HG03460 (cell line): Measurements from ENCODE around the gene GNAI3.

Source experiments
- ATAC-seq: cut with Tn5 transposase; IDR thresholded peaks from one replicate; pipeline ENCODE4 v1.9.1; 2021; ENCODE audit not compliant: unreplicated experiment

Gene GNAI3

DNA sequence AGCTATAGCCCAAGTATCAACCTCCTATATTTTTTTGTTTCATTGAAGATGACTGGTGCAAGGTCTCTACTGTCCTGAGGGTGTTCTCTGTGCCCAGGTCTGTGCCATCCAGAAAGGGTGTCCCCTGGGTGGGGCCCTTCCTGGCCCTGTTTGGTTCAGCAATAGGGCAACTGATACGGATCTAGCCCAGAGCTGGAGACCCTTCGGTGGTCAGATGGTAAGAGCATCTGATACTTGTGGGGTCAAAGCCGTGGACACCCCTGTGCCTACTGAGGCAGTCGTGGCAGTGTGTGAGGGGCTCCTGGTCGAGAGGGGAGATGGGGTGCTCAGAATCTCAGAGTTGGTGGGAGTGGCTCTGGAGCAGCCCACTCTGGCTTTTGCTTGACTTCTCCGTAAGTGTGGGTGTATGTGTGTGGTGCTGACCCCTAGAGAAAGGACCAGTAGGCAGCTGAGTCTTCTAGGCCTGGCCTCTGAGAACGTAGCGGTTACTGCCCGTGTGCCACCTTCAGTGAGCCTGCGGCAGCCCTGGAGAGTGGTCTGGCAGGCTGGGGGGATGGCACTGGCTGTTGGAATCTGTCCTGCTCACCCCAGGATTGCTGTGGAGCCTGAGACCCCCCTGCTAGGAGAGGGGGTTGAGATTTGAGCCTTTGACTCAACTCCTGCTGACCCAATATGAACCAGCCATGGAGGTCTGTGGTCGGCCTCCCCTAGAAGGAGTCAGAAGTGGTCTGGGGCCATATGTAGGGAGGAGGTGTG, 73.9 kb downstream of the GNAI3 start:
- ATAC-seq: no peak

DNA sequence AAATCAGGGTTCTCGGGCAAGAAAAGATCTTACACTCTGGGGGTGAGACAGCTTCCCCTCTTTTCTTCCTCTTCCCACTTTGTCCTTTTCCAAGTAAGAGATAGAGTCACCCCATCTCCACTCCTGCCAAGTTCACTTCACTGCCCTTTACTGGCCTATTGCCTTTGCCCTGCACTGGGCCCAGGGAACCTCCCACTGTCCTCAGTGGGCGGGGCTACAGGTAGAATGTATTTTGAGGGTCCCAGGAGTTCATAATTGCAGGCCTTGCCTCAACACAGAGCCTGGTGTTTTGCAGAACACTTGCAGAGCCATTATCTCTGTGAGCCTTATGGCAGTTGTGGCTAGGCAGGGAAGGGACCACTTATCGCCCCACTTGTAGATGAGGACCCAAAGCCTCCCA, 74.5 kb downstream of the GNAI3 start:
- ATAC-seq: no peak

- ATAC-seq: no peak
Observed at GRCh38 chr1:109623601-109624161, 75.3 kb downstream of the GNAI3 start.

DNA sequence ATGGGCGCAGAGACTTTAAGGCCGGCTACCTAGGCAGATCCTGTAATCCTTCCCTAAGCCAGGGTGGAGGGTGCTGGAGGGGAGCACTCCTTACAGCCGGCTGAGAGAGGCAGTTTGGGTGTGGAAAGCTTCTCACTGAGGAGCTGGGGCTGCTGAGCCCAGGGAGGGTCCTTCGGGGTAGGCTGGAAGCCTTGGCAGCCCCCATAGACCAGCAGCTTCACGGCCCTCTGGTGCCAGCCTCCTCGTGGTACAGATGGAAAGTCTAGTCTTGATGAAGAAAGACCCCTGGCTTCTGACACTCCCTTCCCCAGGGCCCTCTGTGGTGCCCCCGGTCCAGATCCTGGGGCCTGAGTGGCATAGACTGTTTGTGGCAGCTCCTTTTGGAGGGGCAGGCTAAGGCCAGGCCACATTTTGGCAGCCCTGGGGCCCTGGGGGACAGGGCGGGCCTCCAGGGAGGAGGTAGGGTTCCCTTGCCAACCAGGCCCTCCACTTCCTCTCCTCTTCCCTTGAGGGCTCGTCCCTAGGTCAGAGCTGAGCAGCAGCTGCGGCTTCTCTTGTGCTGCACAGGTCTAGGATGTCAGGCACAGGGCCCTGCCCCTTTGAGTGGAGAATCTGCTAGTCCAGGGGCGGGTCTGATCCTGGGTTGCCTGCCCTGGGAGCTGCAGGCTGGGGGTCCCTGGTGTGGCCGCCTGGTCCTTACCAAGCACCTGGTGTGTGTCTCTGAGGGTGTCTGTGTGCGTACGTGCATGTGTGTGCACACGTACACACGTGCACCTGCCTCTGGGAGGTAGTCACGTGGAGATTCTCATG, 76.0 kb downstream of the GNAI3 start:
- ATAC-seq: peak; percentile 26

- no peak for ATAC-seq
Observed at GRCh38 chr1:109625176-109625575, 76.8 kb downstream of the GNAI3 start.

GRCh38 chr1:109625601-109626560, 77.5 kb downstream of the GNAI3 start:
- ATAC-seq: no peak

DNA sequence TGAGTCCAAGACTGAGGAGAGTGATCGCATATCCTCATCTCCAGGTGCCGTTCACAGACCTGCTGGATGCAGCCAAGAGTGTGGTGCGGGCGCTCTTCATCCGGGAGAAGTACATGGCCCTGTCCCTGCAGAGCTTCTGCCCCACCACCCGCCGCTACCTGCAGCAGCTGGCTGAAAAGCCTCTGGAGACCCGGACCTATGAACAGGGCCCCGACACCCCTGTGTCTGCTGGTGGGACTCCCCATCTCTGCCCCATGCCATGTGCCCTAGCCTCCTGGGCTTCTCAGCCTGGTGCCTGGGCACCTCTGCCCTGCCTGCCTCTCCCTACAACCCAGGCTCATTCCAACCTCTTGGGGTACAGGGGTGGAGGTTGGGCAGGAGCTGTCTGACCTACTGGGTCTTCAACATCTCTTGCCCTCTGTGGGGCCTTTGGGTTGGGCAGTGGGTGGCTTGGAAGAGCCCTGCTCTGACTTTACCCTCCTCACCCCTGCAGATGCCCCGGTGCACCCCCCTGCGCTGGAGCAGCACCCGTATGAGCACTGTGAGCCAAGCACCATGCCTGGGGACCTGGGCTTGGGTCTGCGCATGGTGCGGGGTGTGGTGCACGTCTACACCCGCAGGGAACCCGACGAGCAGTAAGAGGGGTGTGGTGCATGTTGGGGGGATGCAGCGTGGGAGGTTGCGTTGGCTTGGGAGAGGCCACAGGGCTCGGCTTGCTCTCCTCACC, 78.4 kb downstream of the GNAI3 start:
- no peak for ATAC-seq

GRCh38 chr1:109627692-109628399, 79.4 kb downstream of the GNAI3 start:
- ATAC-seq: no peak

DNA sequence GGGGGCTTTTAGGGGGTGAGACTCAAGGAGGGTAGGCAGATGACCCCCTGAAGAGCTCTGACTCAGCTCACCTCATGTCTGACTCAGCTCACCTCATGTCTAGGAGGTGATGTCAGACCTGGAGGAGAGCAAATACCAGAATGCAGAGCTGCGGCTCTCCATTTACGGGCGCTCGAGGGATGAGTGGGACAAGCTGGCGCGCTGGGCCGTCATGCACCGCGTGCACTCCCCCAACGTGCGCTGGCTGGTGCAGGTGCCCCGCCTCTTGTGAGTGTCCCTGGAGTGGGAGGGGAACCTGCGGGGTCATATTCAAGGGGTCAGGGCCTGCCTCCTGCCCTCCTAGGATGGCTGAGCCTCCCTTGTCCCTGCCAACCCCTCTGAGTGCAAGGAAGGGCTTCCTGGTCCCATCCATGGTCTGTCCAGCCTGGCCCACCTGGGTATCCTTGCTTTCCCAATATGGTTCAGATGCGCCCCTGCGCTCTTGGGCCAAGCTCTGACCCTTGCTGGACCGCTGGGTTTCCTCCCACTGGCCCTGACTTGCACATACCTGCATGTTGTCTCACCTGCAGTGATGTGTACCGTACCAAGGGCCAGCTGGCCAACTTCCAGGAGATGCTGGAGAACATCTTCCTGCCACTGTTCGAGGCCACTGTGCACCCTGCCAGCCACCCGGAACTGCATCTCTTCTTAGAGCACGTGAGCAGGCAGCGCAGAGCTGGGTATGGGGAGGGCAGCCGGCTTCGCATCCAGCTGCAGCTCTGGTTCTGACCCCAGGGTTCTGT, 80.3 kb downstream of the GNAI3 start:
- ATAC-seq: no peak

GRCh38 chr1:109629372-109630030, 81.1 kb downstream of the GNAI3 start:
- no peak for ATAC-seq

GRCh38 chr1:109630081-109630897, 81.9 kb downstream of the GNAI3 start:
- no peak for ATAC-seq

DNA sequence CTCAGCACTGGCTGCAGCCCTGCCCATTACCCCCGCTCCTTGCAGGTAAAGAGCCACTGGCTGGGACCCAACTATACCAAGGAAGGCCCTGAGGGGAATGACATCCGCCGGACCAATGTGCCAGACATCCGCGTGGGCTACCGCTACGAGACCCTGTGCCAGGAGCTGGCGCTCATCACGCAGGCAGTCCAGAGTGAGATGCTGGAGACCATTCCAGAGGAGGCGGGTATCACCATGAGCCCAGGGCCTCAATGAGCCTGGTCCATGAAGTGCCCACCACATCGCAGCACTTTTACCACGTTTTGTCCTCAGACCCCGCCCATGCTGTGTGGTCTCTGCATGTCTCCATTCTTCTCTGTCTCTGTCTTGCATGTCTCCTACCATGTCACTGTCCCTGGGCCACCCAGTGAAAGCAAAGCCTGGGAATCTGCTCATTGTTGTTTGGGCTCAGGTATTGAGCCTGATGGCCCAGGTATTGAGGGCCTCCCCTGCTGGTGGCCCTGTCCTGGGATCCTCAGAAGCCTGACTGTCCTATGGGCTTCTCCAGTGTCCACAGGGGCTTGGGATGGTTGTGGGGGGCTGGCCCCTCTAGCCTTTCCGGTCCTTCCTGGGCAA, 82.6 kb downstream of the GNAI3 start:
- no peak for ATAC-seq

- no peak for ATAC-seq
Observed at GRCh38 chr1:109631513-109632505, 83.4 kb downstream of the GNAI3 start.

DNA sequence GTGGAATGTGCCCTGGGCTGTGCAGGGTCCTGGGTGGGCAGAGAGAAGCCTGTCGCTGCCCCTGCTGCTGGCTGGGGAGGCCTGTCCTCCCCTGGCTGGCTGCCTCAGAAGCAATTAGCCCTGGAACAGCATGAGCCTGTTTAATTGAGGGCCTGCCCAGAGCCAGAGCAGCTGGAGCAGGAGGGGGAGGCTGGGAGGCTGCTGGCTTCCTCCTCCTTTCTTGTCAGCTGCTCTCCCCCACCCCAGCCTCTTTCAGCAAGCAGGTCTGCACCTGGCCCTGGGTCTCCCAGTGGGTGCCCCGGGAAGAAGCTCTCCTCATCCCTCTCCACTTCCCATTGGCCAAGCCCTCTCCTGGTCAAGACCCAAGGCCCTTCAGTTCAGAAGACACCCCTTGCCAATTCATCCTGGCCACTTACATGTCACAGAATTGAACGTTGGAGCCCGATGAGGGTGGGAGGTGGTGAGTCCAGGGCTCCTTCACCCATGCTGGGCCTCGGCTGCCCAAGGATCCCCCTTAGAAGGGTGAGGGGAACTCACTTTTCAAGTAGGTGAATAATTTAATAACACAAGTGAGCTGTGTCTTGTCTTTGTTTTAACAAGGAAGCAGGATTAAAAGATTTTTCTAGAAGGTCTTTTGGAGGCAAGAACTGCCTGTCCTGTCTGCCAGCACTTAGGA, 84.4 kb downstream of the GNAI3 start:
- no peak for ATAC-seq

DNA sequence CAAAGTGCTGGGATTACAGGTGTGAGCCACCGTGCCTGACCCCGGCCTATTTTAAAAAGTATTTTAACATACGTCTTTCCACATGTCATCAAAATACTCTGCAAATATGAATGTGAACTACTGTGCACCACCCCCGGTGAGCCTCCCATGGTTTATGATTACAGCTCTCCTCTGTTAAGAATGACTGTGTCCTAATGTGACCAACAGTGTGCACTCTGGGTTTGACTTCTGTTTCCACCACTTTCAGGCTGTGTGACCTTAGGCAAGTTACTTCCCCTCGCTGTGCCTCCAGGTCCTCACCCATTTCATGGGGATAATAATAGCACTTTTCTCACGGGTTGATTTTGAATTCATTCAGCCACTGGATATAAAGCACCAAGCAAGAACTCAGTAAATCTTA, 85.9 kb downstream of the GNAI3 start:
- no peak for ATAC-seq
